HG03342 (cell line): ENCODE data around the gene OR10V1.
A peak's percentile ranks its signal among the peaks of the same experiment; 100 is the strongest.

Experiments used
- ATAC-seq: cut with Tn5 transposase; IDR thresholded peaks from one replicate; pipeline ENCODE4 v1.9.1; 2021; ENCODE audit warnings: mild to moderate bottlenecking, moderate library complexity; ENCODE audit not compliant: unreplicated experiment

OR10V1 gene

DNA sequence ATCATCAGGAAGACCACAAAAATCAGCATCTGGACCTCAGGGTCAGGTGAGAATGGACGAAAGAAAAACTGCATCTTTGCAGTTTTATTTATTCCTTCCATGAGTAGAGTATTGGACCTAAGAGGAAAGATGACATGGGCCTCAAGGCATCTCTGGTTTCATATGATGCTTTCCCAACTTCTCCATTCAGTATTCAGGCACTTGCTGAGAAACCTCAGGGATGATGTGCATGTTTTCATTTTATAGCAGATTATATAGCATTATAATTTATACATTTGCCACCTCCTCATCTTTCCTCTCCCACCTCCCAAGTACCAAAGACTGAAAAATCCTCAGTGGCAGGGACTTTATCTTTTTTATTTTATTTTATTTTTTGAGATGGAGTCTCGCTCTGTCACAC lies at the start of gene OR10V1:
OR10V1 (minus strand) TSS at position 101 of the 400 bp plus-strand sequence; CDS start at position 101, 0 bp downstream.
- ATAC-seq: no peak

- ATAC-seq: no peak
Measured at GRCh38 chr11:59761993-59762392, 48.3 kb upstream of the OR10V1 start.

- no peak for ATAC-seq
Measured at GRCh38 chr11:59760771-59761170, 47.1 kb upstream of the OR10V1 start.

GRCh38 chr11:59759900-59760299 lies 46.3 kb upstream of the OR10V1 start:
- no peak for ATAC-seq

- ATAC-seq: no peak
Measured at GRCh38 chr11:59758401-59759037, 44.9 kb upstream of the OR10V1 start.

DNA sequence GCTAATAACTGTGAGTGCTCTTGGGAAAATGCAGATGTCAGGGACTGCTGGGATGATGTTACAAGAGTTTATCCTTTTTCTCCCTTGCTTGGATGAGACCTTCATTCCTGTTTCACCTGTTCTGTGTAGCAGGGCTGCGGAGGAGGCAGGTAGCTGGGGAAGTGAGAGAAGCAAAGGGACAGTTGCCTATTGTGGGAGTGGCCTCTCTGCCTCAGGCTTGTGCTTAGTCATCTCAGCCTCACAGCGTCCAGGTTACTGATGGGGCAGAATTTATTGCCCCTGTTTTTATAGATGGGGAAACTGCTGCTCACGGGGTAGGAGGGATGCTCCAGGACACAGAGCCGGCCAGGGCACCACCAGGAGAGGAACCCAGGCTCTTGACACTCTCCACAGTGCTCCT lies 43.2 kb upstream of the OR10V1 start:
- no peak for ATAC-seq

GRCh38 chr11:59756558-59756840 lies 42.9 kb upstream of the OR10V1 start:
- ATAC-seq: no peak

DNA sequence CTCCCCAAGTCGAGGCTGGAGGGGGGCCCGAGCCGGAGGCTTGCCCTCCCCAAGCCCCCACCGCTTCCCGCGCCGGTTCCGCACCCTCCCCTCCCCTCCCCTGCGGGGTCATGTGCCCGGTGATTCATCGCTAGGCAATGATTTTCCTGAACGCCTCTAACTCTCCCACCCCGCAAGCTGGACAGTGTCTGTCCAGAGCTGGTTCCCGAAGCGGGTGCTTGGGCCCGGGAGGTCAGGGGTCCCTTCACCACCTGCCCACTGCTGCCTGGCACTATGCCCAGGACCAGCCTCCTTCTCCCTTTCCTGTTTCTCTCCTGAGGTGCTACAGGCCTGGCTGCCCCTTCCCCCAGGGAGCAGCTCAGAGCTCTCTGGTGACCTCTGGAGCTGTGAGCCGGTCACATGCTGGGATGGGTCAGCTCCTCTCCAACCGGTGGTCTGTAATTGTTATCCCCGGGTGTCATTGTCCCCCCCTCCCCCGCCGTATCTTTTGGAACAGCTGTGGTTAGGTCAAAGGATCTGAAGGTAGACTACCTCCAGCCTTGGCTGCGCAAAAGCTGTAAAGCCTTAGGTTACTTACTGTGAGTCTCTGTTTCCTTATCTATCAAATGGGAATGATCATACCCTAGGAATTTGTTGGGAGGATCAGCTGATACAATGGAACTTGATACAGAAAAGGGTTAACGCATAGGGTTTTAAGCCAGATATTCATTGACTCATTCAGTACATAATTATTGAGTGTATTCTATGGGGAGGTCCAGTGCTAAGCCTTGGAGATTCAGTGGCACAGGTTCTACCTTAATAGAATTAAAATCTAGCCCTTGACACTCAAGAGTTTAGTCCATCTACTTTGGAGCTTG lies 42.3 kb upstream of the OR10V1 start:
- ATAC-seq: peak; percentile 11

DNA sequence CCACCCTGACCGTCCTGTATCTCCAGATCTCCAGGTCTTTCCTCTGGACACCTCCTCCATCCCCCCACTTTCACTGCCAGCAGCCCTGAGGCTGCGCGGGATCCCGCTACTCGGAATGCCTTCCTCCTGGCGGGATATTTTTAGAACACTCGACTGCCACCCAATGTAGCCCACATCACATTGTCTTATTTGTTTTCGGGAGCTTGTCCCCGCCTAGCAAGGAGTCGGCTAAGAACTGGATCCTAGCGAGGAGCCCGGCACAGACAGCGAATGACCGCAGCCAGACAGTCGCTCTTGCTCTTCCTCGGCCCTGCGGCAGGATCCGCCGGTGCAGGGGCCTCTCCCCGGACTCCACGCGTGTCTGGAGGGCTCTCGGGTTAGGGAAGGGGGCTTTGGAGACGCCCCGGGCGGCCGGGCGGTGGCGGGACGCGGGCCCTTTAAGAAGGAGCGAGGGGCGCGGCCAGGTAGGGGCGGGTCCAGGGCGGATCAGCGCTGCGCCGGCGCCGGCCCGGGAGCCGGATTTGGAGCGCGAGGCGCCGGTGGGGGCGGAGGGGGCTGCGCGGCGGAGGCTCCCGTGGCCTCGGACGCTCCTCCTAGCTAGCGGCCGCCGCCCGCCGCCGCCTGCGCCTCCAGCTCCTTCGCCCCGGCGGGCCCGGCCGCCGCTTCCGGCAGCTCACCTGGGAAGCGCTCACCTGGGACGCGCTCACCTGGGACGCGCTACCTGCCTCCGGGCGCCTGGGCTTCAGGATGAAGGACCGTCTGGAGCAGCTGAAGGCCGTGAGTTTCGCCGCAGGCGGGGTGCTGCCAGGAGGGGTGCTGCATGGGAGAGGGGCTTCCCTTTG lies 41.4 kb upstream of the OR10V1 start, which contains the start of gene STX3:
STX3 (plus strand) TSS at position 518 of the 842 bp plus-strand sequence; CDS start at position 748, 230 bp downstream.
- ATAC-seq: peak; percentile 76

- ATAC-seq: no peak
Measured at GRCh38 chr11:59754494-59754858, 40.8 kb upstream of the OR10V1 start.

DNA sequence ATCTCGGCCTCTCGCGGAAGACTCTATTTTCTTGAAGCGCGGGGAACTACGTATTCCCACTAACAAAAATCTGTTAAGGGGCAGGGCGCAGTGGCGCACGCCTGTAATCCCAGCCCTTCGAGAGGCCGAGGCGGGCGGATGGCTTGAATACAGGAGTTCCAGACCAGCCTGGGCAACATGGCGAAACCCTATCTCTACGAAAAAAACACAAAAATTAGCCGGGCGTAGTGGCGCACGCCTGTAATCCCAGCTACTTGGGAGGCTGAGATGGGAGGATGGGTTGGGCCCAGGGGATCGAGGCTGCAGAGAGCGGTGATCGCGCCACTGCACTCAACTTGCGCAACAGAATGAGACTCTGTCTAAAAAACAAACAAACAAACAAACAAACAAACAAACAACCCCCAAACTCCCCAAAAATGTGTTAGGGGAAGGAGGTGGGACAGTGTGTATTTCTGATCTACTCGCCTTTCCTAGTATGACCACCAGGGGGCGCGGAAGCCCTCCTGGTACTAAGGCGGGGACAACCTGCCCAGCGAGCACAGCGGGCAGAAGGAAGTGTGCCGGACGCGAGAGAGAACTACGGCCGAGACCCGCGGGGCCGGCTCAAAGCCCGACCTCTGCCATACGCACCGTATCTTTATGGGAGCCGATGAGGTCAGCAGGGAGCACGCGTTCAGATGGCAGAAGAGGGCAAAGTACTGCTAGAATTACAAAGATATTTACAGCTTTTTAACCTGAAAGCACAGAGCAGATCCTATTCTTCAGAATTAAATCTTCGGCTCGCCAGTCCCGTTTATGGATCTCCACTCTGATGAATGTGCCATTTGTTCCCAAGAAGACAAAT lies 40.2 kb upstream of the OR10V1 start:
- ATAC-seq: peak; percentile 73

DNA sequence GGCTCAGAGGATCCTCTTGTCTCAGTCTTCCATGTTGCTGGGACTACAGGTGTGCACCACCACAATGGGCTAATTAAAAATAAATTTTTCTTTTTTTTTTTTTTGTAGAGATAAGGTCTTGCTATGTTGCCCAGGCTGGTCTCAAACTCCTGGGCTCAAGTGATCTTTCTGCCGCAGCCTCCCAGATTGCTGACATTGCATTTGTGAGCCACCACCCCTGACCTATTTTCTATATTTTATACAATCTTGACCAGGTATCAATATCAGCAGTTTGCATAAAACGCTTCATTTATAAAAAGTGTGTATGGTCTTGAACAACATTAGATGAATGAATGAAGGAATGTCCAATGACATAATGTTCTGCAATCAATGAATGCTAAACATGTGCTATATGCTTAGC lies 32.5 kb upstream of the OR10V1 start:
- ATAC-seq: no peak

- ATAC-seq: no peak
Measured at GRCh38 chr11:59730896-59731565, 17.4 kb upstream of the OR10V1 start.

DNA sequence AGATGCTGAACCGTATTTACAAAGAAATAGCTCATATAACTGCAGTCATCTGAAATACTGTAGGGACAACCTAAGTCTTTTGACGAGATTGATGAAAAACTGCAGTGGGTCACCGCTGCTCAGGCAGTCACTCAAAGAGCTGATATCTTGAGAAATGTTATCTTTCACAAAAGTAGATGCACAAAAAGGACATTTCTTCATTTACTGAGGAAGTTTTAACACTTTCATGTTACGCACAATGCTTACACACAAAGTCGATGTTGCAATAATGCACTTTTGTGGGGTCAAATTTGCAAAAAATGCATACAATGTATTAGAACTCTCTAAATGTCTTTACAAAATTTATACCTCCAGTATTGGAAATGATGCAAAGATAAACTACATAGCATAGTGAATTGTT lies 16.2 kb upstream of the OR10V1 start:
- no peak for ATAC-seq

- ATAC-seq: no peak
Measured at GRCh38 chr11:59728913-59729312, 15.3 kb upstream of the OR10V1 start.

DNA sequence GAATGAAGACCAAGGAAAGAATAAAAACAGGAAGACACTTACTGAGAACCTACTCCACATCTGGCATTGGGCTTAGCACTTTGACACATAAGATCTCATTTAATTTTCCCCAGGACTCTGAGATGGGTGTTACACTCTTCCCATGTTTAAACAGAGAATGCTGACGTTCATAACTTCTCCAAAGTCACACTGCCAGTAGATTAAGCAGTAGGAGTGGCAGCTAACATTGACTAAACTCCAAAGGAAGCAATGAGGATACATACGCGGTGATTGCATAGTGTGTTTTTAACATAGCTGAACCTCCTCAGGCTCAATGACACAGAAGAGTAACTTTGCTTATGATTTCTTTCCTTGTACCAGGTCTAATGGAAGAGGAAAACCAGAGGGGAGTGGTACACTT lies 14.5 kb upstream of the OR10V1 start:
- ATAC-seq: no peak

- ATAC-seq: no peak
Measured at GRCh38 chr11:59727426-59727825, 13.8 kb upstream of the OR10V1 start.

DNA sequence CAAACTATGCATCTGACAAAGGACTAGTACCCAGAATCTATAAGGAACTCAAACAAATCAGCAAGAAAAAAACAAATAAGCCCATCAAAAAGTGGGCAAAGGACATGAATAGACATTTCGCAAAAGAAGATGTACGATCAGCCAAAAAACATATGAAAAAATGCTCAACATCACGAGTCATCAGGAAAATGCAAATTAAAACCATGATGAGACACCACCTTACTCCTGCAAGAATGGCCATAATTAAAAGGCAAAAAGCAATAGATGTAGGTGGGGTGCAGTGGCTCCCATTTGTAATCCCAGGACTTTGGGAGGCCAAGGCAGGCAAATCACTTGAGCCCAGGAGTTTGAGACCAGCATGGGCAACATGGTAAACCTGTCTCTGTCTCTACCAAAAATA lies 10.4 kb upstream of the OR10V1 start:
- no peak for ATAC-seq

DNA sequence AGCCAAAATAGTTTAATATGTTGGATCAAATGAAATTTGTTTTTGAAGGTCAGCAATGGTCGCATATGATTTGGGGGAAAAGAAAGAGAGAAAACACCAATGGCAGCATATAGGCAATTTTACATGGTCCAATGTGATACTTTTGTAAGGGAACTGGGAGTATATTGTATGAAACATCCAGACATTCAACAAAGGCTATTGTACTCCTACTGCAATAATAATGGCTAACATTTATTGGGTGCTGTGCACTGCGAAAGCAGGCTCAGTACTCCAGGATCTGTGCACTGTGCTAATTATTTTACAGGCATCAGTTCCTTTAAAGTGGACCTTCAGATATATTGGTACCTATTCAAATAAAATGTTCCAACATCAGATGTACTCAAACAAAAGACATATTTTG lies 5.9 kb upstream of the OR10V1 start:
- no peak for ATAC-seq

DNA sequence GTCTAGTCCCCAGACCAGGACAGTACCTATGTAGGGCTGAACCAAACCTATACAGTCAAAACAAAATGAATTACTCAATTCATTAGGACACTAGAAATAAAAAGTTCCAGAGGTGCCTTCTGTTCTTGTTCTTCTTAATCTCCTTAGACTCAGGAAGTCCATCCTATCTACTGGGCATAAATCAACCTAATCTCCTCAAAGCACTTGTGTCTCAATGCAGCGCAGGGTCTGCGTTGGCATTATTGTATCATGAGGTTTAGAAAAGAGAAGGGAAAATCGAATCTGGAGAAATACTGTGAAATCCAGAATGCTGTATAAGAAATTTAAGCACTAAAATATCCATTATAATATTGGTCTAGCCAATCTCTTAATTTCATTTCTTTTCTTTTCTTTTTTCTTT lies 2.4 kb upstream of the OR10V1 start:
- no peak for ATAC-seq
